H1 (cell line): ENCODE data around the gene SPEN. TPM values are rescaled to one million over a fixed set of nuclear protein-coding genes. Genes with fewer than 3 reads are reported as not detected.

Source experiments
- CTCF ChIA-PET: fragments of 300-600 bp; sonication (Branson Sonifier 250); formaldehyde crosslinking; loops from one replicate; lab custom pipeline; 2021; ENCODE audit not compliant: partially characterized antibody; lab: Charles Lee
- POLR2A ChIA-PET: fragments of 300-600 bp; sonication (Branson Sonifier 250); formaldehyde crosslinking; loops from one replicate; lab custom pipeline; 2021; ENCODE audit warnings: inconsistent platforms; ENCODE audit not compliant: partially characterized antibody; lab: Charles Lee
- DNase-seq, 2 experiments: peaks; one replicate each; pipeline versions ENCODE4 v3.0.0 to v3.0.0-alpha.2; 2010 to 2022; ENCODE audit warnings: low spot score in 2 of 2, low read depth in 1 of 2, mixed read lengths in 1 of 2
- FAIRE-seq: peaks from 2 replicates; lab custom pipeline; 2011; peaks lifted over from hg19 to GRCh38; lab: Jason Lieb, UNC
- H2AFZ ChIP-seq: 2 replicates; pipeline ENCODE4 v1.8.1; 2012; ENCODE audit warnings: low read length, inconsistent platforms
- H2AK5ac ChIP-seq: 2 replicates; pipeline ENCODE4 v1.6.1; 2013; ENCODE audit warnings: low read depth, low read length
- H2BK120ac ChIP-seq: replicated peaks from 2 replicates; pipeline ENCODE3; 2013; ENCODE audit warnings: low read depth, low read length, inconsistent platforms
- H2BK12ac ChIP-seq: 2 replicates; pipeline ENCODE4 v1.6.1; 2013; ENCODE audit warnings: low read depth, low read length
- H2BK15ac ChIP-seq: 2 replicates; pipeline ENCODE4 v1.6.1; 2013; ENCODE audit warnings: low read length
- H2BK20ac ChIP-seq: 2 replicates; pipeline ENCODE4 v1.6.1; 2013; ENCODE audit warnings: low read length
- H2BK5ac ChIP-seq: 2 replicates; pipeline ENCODE4 v1.6.1; 2013; ENCODE audit warnings: low read depth, low read length
- H3K14ac ChIP-seq: 2 replicates; pipeline ENCODE4 v1.6.1; 2013; ENCODE audit warnings: inconsistent platforms; ENCODE audit not compliant: insufficient read length
- H3K18ac ChIP-seq: 2 replicates; pipeline ENCODE4 v1.6.1; 2013; ENCODE audit warnings: low read length; ENCODE audit errors: extremely low read depth
- H3K23ac ChIP-seq: 2 replicates; pipeline ENCODE4 v1.6.1; 2013; ENCODE audit warnings: inconsistent platforms; ENCODE audit not compliant: insufficient read length
- H3K23me2 ChIP-seq: 2 replicates; pipeline ENCODE4 v1.6.1; 2013; ENCODE audit warnings: low read depth, low read length
- H3K27ac ChIP-seq: 2 replicates; pipeline ENCODE4 v1.6.1; 2011; ENCODE audit warnings: low read depth, low read length, inconsistent platforms
- H3K27me3 ChIP-seq, 4 experiments: replicated peaks in 1 of 4; 1 replicate in 1 of 4; 2 replicates in 3 of 4; pipeline versions ENCODE4 v1.6.1 to v1.8.1; 2011 to 2013; ENCODE audit warnings: low read length in 3 of 4, mild to moderate bottlenecking in 3 of 4, inconsistent platforms in 2 of 4, mixed read lengths in 2 of 4, moderate library complexity in 1 of 4; ENCODE audit not compliant: control insufficient read depth in 3 of 4, insufficient read depth in 3 of 4; ENCODE audit errors: extremely low read depth in 1 of 4
- H3K36me3 ChIP-seq, 4 experiments: 2 replicates each; pipeline versions ENCODE4 v1.6.1 to v1.8.1; 2011 to 2013; ENCODE audit warnings: mild to moderate bottlenecking in 4 of 4, low read length in 3 of 4, moderate library complexity in 2 of 4, control low read depth in 1 of 4, inconsistent platforms in 1 of 4; ENCODE audit not compliant: insufficient read depth in 4 of 4, control insufficient read depth in 2 of 4
- H3K4ac ChIP-seq: replicated peaks from 2 replicates; pipeline ENCODE3; 2013; ENCODE audit warnings: low read length, low read depth, mixed read lengths, inconsistent platforms; ENCODE audit not compliant: insufficient read length
- H3K4me1 ChIP-seq, 4 experiments: replicated peaks in 1 of 4; 1 replicate in 1 of 4; 2 replicates in 3 of 4; pipeline versions ENCODE4 v1.6.1 to v1.8.1; 2011 to 2013; ENCODE audit warnings: low read length in 3 of 4, inconsistent platforms in 2 of 4, mixed read lengths in 1 of 4; ENCODE audit not compliant: insufficient read depth in 4 of 4, control insufficient read depth in 3 of 4
- H3K4me2 ChIP-seq, 2 experiments: 2 replicates each; pipeline versions ENCODE4 v1.6.1 to v1.8.1; 2011 to 2013; ENCODE audit warnings: low read depth in 2 of 2, low read length in 2 of 2, control low read depth in 1 of 2, inconsistent platforms in 1 of 2, mild to moderate bottlenecking in 1 of 2; ENCODE audit not compliant: insufficient read depth in 1 of 2
- H3K4me3 ChIP-seq, 4 experiments: fragments of 200-600, 300-600 bp in 1 of 4; sonication (generic), shearing (Covaris generic), sonication (Bioruptor Twin) in 1 of 4; 2 replicates each; pipeline versions ENCODE4 v1.5.1 to v1.8.1; 2011 to 2016; ENCODE audit warnings: low read length in 4 of 4, low read depth in 3 of 4, control low read depth in 2 of 4, inconsistent platforms in 2 of 4, mild to moderate bottlenecking in 2 of 4, mixed read lengths in 1 of 4, moderate library complexity in 1 of 4; ENCODE audit not compliant: insufficient read depth in 2 of 4; ENCODE audit errors: extremely low read depth in 1 of 4
- H3K56ac ChIP-seq: replicated peaks from 2 replicates; pipeline ENCODE3; 2013; ENCODE audit warnings: low read depth, mild to moderate bottlenecking, mixed read lengths, low read length, inconsistent platforms; ENCODE audit not compliant: insufficient read length
- H3K79me1 ChIP-seq: 2 replicates; pipeline ENCODE4 v1.6.1; 2013; ENCODE audit warnings: low read depth, low read length, control low read depth
- H3K79me2 ChIP-seq, 2 experiments: 2 replicates each; pipeline versions ENCODE4 v1.6.1 to v1.8.1; 2012 to 2013; ENCODE audit warnings: low read length in 2 of 2, mild to moderate bottlenecking in 2 of 2, inconsistent platforms in 1 of 2; ENCODE audit not compliant: insufficient read depth in 2 of 2, control insufficient read depth in 1 of 2
- H3K9ac ChIP-seq, 4 experiments: replicated peaks in 1 of 4; 1 replicate in 1 of 4; 2 replicates in 3 of 4; pipeline versions ENCODE4 v1.6.1 to v1.8.1; 2011 to 2013; ENCODE audit warnings: low read depth in 3 of 4, low read length in 3 of 4, control low read depth in 2 of 4, mild to moderate bottlenecking in 2 of 4, moderate library complexity in 2 of 4, inconsistent platforms in 1 of 4; ENCODE audit errors: extremely low read depth in 1 of 4
- H3K9me3 ChIP-seq, 2 experiments: 2 replicates each; pipeline versions ENCODE4 v1.6.1 to v1.8.1; 2012 to 2013; ENCODE audit warnings: mild to moderate bottlenecking in 2 of 2, moderate library complexity in 2 of 2, control low read depth in 1 of 2, inconsistent platforms in 1 of 2, low read depth in 1 of 2, low read length in 1 of 2, mixed read lengths in 1 of 2; ENCODE audit not compliant: insufficient read depth in 2 of 2
- H4K20me1 ChIP-seq, 2 experiments: replicated peaks in 1 of 2; 2 replicates each; pipeline versions ENCODE3 to v1.8.1; 2011 to 2013; ENCODE audit warnings: inconsistent platforms in 2 of 2, low read length in 2 of 2, mild to moderate bottlenecking in 1 of 2; ENCODE audit not compliant: insufficient read depth in 2 of 2, control insufficient read depth in 1 of 2
- H4K5ac ChIP-seq: 2 replicates; pipeline ENCODE4 v1.6.1; 2013; ENCODE audit warnings: low read length, low read depth, mixed read lengths, inconsistent platforms; ENCODE audit not compliant: insufficient read length
- H4K8ac ChIP-seq: 2 replicates; pipeline ENCODE4 v1.8.0; 2013; ENCODE audit warnings: mild to moderate bottlenecking, moderate library complexity, low read length, inconsistent platforms; ENCODE audit not compliant: insufficient read depth; ENCODE audit errors: extremely low read depth
- H4K91ac ChIP-seq: replicated peaks from 2 replicates; pipeline ENCODE3; 2013; ENCODE audit warnings: low read length, mixed read lengths, inconsistent platforms; ENCODE audit not compliant: insufficient read length
- ASH2L ChIP-seq: fragments of 200-600, 300-600 bp; sonication (generic); IDR thresholded peaks from one replicate; pipeline ENCODE4 v1.7.1; 2017; ENCODE audit warnings: low read length
- EZH2 ChIP-seq: fragments of 200-600 bp; sonication (generic); IDR thresholded peaks from 2 replicates; pipeline ENCODE4 v1.7.1; 2012; ENCODE audit warnings: low read depth, mild to moderate bottlenecking, moderate library complexity, low read length, inconsistent platforms; ENCODE audit not compliant: severe bottlenecking
- GTF2F1 ChIP-seq: IDR thresholded peaks from 2 replicates; pipeline ENCODE4 v1.6.1; 2012; ENCODE audit warnings: low read depth, low read length, improper control_type of control experiment, borderline replicate concordance
- KDM1A ChIP-seq: fragments of 200-600, 300-600 bp; sonication (generic); IDR thresholded peaks from 2 replicates; pipeline ENCODE4 v1.7.1; 2016; ENCODE audit warnings: mild to moderate bottlenecking, low read length, borderline replicate concordance
- KDM4A ChIP-seq: IDR thresholded peaks from one replicate; pipeline ENCODE4 v1.7.1; 2012; ENCODE audit warnings: low read depth, mild to moderate bottlenecking, moderate library complexity, low read length, inconsistent platforms; ENCODE audit not compliant: severe bottlenecking
- PHF8 ChIP-seq: fragments of 200-600 bp; sonication (generic); conservative IDR thresholded peaks from 2 replicates; pipeline ENCODE4 v1.7.1; 2012; ENCODE audit warnings: low read depth, mild to moderate bottlenecking, inconsistent platforms, low read length, moderate library complexity
- SIN3A ChIP-seq, 2 experiments: IDR thresholded peaks in 1 of 2; conservative IDR thresholded peaks in 1 of 2; 2 replicates each; pipeline ENCODE4 v1.6.1; 2011 to 2012; ENCODE audit warnings: low read length in 2 of 2, improper control_type of control experiment in 1 of 2, low read depth in 1 of 2, mild to moderate bottlenecking in 1 of 2
- SIX5 ChIP-seq: IDR thresholded peaks from 2 replicates; pipeline ENCODE4 v1.6.1; 2011; ENCODE audit warnings: mild to moderate bottlenecking, low read depth, low read length
- WGBS, 2 experiments: shearing (Covaris generic) in 1 of 2; methylation state at CpG; one replicate each; pipeline versions ENCODE4 v1.1.6 to v1.1.7; 2013 to 2015; ENCODE audit warnings: low lambda C conversion rate in 2 of 2, mixed read lengths in 2 of 2, inconsistent platforms in 1 of 2, low coverage in 1 of 2, missing lambda C conversion rate in 1 of 2; ENCODE audit not compliant: insufficient replicate concordance in 2 of 2, insufficient coverage in 1 of 2, insufficient read length in 1 of 2; ENCODE audit errors: extremely low coverage in 1 of 2, missing lambda C conversion rate in 1 of 2; 5-methylcytosine and 5-hydroxymethylcytosine counted together
- polyA plus RNA-seq, 7 experiments: library from polyadenylated mRNA; depleted of rRNA in 3 of 7; stranded (reverse) in 5 of 7; unstranded in 2 of 7; fragments of >200 nt in 5 of 7; fragments of 200-250 nt in 2 of 7; gene quantifications; 1 replicate in 5 of 7; 2 replicates in 1 of 7; 4 replicates in 1 of 7; pipeline versions ENCODE4 v1.2.1 to v1.2.3, GENCODE V29; 2011 to 2013; ENCODE audit warnings: missing spikeins in 2 of 7, mixed read lengths in 2 of 7
- total RNA-seq: library from RNA; stranded (reverse); fragmentation: NEBNext Ultra II Directional; extraction: Animal tissue kit (Norgen Biotek cat#: 25700); gene quantifications from 2 replicates; pipeline ENCODE4 v1.2.1, GENCODE V29; 2021
- TF ChIP-seq, protein P1 (sequence below): IDR thresholded peaks from 2 replicates; pipeline ENCODE4 v1.6.1; 2011; ENCODE audit warnings: low read length, improper control_type of control experiment

Gene SPEN
- total and polyA plus RNA-seq, 2 of the 8 experiments (the other 6 are each of a cell fraction or from before 2014, with no cell fraction given) = 12.5 to 52.1 TPM

DNA sequence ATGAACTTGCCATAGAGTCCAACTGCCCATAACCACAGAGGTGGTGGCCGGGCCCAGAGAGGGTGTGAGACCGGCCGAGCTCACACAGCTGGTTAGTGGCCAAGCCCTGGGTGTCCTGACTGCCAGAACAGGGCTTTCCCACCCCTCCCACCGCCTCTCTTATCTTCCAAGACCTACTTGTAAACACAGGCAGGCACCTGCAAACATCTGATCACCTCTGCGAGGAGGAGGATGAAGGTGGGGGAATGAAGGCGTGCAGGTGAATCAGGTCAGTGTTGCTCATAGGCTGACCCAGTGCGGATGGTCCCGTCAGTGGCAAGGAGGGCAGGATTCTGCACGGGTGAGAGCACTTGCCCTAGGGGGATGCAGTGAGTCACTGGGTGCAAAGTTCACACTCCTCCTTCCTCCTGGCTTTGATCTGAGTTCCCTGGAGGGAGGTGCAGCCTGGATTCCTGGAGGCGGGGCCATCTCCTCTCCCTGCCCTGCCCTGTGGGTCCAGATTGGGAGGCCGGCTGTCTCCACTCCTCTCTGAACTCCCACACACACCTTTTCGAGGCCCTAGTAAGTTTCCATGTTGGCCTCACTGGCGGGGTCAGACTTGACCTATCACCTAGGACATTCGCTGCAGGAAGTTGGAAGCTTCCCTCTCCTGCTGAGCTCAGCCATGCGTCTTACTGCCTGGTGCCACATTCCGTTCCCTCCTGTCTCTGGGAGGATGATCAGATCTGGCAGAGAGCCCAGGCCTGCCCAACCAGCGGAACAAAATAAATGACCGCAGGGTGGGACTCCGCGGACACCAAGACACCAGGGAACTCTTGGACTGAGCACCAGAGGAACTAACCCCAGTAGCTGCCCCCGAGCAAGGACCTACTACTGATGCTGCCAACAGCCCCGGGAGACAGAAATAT lies 47.3 kb upstream of the SPEN start:
- Histone ChIP-seq H2AK5ac (no peak overlapping the region), H2BK5ac (no peak overlapping the region), H3K27ac (no peak overlapping the region), H2BK12ac (0 out of 2 replicates have a peak overlapping the region, but pooled peaks have one; percentile 32), H3K56ac (no peak overlapping the region), H3K36me3 (no peaks in the 10 kb centered on the region), H2BK120ac (no peak overlapping the region), H3K14ac (no peak overlapping the region), H2BK20ac (0 out of 2 replicates have a peak overlapping the region, but pooled peaks have one; percentile 6), H3K4ac (no peak overlapping the region), H3K23me2 (no peaks in the 10 kb centered on the region), H3K4me2 (no peak overlapping the region; a peak in 1 of 4 replicates), H3K79me2 (no peaks in the 10 kb centered on the region), H3K79me1 (no peaks in the 10 kb centered on the region), H3K23ac (no peak overlapping the region), H3K4me1 (peaks cover 0 to 18% (median 12%) of the 10 kb centered on the region in 4 experiments; a peak in 6 of 7 replicates), H2AFZ (peak overlapping the region; percentile 37), H3K18ac (peak overlapping the region; percentile 15; the same call in 1 of the 2 replicates), H4K8ac (no peak overlapping the region; the same call in 1 of the 2 replicates), H3K9me3 (no peaks in the 10 kb centered on the region), H4K20me1 (peaks cover 0 to 1% of the 10 kb centered on the region in 2 experiments), H3K9ac (no peak overlapping the region), H2BK15ac (no peak overlapping the region; the same call in 1 of the 2 replicates), H3K27me3 (no peaks in the 10 kb centered on the region), H3K4me3 (no peak overlapping the region), H4K5ac (no peak overlapping the region), H4K91ac (no peak overlapping the region)
- DNase-seq (peak; percentile 60 to 62), FAIRE-seq (no peak)
- WGBS, 2 experiments = 82% methylated on average over 21 of the region's 22 CpGs; no CpG with 5 or more reads in 1 of the 2 experiments
- POLR2A ChIA-PET = interaction anchor here (0.6 to 1.2 kb wide), 3 partner anchors 13 to 51 kb away, joined by 3 to 5 read pairs (median 3); no protein-coding TSS in a partner anchor
- CTCF ChIA-PET = interaction anchor here (0.6 to 4.5 kb wide), 12 partner anchors 8 to 254 kb away, joined by 3 to 25 read pairs (median 4); partner anchors contain the start of gene UQCRHL
- TF ChIP-seq EZH2 (no peak), SIX5 (no peak), KDM1A (0 out of 2 replicates have a peak, but pooled peaks have one; percentile 14), ASH2L (no peak), KDM4A (no peak), SIN3A (conservative IDR thresholded peaks at IDR 0.05 in 1 of 2, IDR thresholded peaks at IDR 0.05 in 1 of 2; ENCODE audit: low read depth in 1 of 2, low read length in 2 of 2) (no peak), PHF8 (no peak), GTF2F1 (no peak)
- TF ChIP-seq, protein P1, sequence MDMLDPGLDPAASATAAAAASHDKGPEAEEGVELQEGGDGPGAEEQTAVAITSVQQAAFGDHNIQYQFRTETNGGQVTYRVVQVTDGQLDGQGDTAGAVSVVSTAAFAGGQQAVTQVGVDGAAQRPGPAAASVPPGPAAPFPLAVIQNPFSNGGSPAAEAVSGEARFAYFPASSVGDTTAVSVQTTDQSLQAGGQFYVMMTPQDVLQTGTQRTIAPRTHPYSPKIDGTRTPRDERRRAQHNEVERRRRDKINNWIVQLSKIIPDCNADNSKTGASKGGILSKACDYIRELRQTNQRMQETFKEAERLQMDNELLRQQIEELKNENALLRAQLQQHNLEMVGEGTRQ = peak; percentile 13; the same call in 1 of the 2 replicates
